ENCODE data around the gene FOXL2NB.

The FOXL2NB gene

GRCh38 chr3:138945709-138946662, 1.0 kb upstream of the FOXL2NB start:
- peak; percentile 79 for DNase-seq (ENCODE audit: low spot score)

- DNase-seq (ENCODE audit: low spot score): peak; percentile 17
These were observed 591 bp downstream of the FOXL2NB start for GRCh38 chr3:138947495-138948121.

- DNase-seq (ENCODE audit: low spot score): no peak
These were observed 1.5 kb downstream of the FOXL2NB start for GRCh38 chr3:138948371-138949001.

GRCh38 chr3:138949002-138949418, 2.0 kb downstream of the FOXL2NB start:
- DNase-seq (ENCODE audit: low spot score): no peak

- DNase-seq (ENCODE audit: low spot score): no peak
These were observed 2.5 kb downstream of the FOXL2NB start for GRCh38 chr3:138949445-138950005.

- DNase-seq (ENCODE audit: low spot score): no peak
These were observed 3.1 kb downstream of the FOXL2NB start for GRCh38 chr3:138950006-138950644.

GRCh38 chr3:138950701-138951100, 3.7 kb downstream of the FOXL2NB start:
- DNase-seq (ENCODE audit: low spot score): no peak

- DNase-seq (ENCODE audit: low spot score): no peak
These were observed 13.4 kb downstream of the FOXL2NB start for GRCh38 chr3:138960417-138960852.

- no peak for DNase-seq (ENCODE audit: low spot score)
These were observed 16.0 kb downstream of the FOXL2NB start for GRCh38 chr3:138962854-138963560.

- DNase-seq (ENCODE audit: low spot score): no peak
These were observed 17.2 kb downstream of the FOXL2NB start for GRCh38 chr3:138964264-138964663.

GRCh38 chr3:138964923-138965322, 17.9 kb downstream of the FOXL2NB start:
- no peak for DNase-seq (ENCODE audit: low spot score)

GRCh38 chr3:138971766-138972320, 24.8 kb downstream of the FOXL2NB start:
- DNase-seq (ENCODE audit: low spot score): no peak

GRCh38 chr3:138972941-138973340, 25.9 kb downstream of the FOXL2NB start:
- DNase-seq (ENCODE audit: low spot score): no peak

- no peak for DNase-seq (ENCODE audit: low spot score)
These were observed 27.4 kb downstream of the FOXL2NB start for GRCh38 chr3:138974462-138974861.

GRCh38 chr3:138975351-138975750, 28.3 kb downstream of the FOXL2NB start:
- DNase-seq (ENCODE audit: low spot score): no peak

GRCh38 chr3:138976047-138976446, 29.0 kb downstream of the FOXL2NB start:
- DNase-seq (ENCODE audit: low spot score): no peak

GRCh38 chr3:138984816-138985215, 37.8 kb downstream of the FOXL2NB start:
- DNase-seq (ENCODE audit: low spot score): no peak

- DNase-seq (ENCODE audit: low spot score): no peak
These were observed 38.9 kb downstream of the FOXL2NB start for GRCh38 chr3:138985932-138986331.

GRCh38 chr3:138987181-138987580, 40.2 kb downstream of the FOXL2NB start:
- no peak for DNase-seq (ENCODE audit: low spot score)

GRCh38 chr3:138995706-138996105, 48.7 kb downstream of the FOXL2NB start:
- DNase-seq (ENCODE audit: low spot score): no peak

Data from SW480 (cell line).